Epithelial cell of proximal tubule (primary cell): ENCODE data around the gene FNBP1L. TPM values are rescaled to one million over a fixed set of nuclear protein-coding genes. Genes with fewer than 3 reads are reported as not detected.

Source experiments
- DNase-seq: peaks from one replicate; pipeline ENCODE4 v3.0.0-alpha.2; 2011; ENCODE audit warnings: low read depth
- H3K4me3 ChIP-seq: 2 replicates; pipeline ENCODE4 v1.5.1; 2011; ENCODE audit warnings: low read depth, mild to moderate bottlenecking, low read length
- total RNA-seq: library from RNA; depleted of rRNA; stranded (reverse); fragments of >200 nt; gene quantifications from 2 replicates; pipeline ENCODE4 v1.2.3, GENCODE V29; 2015
- TF ChIP-seq, protein P1 (sequence below): conservative IDR thresholded peaks from 2 replicates; pipeline ENCODE4 v1.5.1; 2012; ENCODE audit warnings: low read depth, mild to moderate bottlenecking, low read length

FNBP1L gene
- total RNA-seq, 1 donor from 2014 or later = 37.6 TPM

DNA sequence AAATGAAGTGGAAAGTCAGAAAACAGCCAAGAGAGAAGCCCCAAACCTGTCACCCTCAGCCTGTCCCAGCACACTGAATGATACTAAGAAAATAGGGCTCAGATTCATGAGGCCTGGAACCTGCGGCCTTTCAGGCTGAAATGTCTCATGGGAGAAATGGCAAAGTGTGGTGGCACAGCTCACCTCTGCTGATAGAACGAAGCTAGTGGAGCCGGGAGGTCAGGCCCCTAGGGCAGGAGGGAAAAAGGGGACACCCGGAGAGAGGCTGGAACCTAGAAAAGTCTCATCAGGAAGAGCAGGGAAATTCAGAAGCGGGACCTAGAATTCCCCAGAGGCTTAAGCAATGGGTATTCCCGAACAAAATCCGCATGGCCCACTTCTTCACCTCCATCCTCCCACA, 126.6 kb downstream of the FNBP1L start:
- H3K4me3 ChIP-seq = no peak overlapping the region
- DNase-seq = no peak

DNA sequence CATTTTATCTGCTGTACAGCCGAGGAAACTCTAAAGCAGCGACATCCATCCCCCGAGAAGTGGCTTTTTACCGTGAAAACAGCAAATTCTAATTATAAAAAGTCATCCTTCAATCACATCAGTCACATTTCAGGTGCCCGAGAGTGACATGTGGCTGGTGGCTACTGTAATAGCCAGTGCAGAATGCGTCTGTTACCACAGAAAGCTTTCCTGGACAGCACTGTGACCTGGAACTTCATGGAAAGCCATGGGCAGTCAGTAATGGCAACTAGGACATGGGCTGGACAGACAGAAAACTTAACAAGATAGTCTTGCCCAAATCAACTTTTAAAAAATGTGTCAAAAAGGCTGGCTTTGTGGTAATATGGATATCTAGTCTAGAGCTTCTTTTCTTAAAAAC, 127.1 kb downstream of the FNBP1L start:
- no peak overlapping the region for H3K4me3 ChIP-seq
- TF ChIP-seq, protein P1, sequence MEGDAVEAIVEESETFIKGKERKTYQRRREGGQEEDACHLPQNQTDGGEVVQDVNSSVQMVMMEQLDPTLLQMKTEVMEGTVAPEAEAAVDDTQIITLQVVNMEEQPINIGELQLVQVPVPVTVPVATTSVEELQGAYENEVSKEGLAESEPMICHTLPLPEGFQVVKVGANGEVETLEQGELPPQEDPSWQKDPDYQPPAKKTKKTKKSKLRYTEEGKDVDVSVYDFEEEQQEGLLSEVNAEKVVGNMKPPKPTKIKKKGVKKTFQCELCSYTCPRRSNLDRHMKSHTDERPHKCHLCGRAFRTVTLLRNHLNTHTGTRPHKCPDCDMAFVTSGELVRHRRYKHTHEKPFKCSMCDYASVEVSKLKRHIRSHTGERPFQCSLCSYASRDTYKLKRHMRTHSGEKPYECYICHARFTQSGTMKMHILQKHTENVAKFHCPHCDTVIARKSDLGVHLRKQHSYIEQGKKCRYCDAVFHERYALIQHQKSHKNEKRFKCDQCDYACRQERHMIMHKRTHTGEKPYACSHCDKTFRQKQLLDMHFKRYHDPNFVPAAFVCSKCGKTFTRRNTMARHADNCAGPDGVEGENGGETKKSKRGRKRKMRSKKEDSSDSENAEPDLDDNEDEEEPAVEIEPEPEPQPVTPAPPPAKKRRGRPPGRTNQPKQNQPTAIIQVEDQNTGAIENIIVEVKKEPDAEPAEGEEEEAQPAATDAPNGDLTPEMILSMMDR = no peak
- no peak for DNase-seq

More for the DNA sequence above, 126.6 kb downstream of the FNBP1L start:
- TF ChIP-seq, protein P1 = no peak

DNA sequence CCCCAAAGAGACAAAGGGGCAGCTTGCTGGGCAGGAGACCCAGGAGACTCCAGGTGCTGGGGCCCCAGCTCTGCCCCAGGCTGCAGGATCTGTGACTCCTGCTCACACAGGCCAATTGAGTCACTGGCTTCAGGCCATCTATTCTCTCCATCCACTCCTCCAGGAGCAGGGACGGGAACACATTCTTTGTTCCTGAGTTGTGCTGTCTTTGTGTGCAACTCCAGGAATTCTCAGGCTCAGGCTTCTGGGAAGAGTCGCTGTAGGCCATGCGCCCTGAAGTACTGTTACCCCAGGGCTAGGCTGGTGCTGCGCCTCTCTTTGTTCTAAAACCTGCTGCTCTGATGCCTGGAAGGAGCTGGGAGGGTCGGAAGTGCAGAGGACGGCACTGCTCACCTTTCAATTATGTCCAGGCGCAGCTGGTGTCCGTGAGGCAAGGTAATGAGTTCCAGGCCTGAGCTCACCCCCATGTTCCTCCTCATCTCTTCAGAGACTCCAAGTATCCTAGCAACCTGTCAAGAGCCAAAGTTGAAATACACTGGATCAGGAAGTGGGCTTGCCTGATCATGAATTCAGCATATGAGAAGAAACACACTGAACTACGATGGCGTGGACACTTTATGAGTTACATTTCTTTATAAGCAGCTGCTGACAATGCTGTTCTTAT, 127.8 kb downstream of the FNBP1L start:
- TF ChIP-seq, protein P1 = no peak
- no peak for DNase-seq
- H3K4me3 ChIP-seq = no peak overlapping the region

DNA sequence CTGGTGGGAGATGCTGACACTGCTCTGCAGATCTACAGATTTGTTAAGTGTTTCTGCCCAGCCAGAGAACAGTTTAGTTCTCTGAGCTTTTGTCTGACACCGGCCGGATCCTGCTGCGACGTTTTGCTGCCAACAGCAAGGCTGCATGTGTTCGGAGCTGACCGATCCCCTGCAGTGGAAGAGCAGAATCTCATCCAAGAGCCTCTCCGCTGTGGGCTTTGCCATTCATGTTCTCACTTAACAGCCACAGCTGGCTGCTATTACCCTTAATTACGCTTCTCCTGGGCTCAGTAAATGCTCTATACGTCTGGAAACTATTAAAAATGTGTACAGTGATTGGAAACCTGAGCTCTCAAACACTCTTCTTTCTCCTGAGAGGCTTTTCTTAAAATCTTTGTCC, 128.4 kb downstream of the FNBP1L start:
- DNase-seq = no peak
- H3K4me3 ChIP-seq = no peak overlapping the region
- TF ChIP-seq, protein P1 = no peak

DNA sequence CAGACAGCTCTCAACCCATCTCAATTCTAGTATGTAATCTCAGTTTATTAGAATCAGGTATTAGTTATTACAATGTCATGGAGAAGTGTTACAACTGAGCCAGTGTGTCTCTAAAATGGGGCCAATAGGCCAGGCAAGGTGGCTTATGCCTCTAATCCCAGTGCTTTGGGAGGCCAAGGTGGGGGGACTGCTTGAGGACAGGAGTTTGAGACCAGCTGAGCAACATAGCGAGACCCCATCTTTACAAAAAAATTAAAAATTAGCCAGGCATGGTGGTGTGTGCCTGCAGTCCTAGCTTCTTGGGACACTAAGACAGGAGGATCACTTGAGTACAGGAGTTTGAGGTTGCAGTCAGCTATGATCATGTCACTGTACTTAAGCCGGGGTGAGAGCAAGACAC, 128.8 kb downstream of the FNBP1L start:
- TF ChIP-seq, protein P1 = no peak
- H3K4me3 ChIP-seq = no peak overlapping the region
- DNase-seq = no peak

DNA sequence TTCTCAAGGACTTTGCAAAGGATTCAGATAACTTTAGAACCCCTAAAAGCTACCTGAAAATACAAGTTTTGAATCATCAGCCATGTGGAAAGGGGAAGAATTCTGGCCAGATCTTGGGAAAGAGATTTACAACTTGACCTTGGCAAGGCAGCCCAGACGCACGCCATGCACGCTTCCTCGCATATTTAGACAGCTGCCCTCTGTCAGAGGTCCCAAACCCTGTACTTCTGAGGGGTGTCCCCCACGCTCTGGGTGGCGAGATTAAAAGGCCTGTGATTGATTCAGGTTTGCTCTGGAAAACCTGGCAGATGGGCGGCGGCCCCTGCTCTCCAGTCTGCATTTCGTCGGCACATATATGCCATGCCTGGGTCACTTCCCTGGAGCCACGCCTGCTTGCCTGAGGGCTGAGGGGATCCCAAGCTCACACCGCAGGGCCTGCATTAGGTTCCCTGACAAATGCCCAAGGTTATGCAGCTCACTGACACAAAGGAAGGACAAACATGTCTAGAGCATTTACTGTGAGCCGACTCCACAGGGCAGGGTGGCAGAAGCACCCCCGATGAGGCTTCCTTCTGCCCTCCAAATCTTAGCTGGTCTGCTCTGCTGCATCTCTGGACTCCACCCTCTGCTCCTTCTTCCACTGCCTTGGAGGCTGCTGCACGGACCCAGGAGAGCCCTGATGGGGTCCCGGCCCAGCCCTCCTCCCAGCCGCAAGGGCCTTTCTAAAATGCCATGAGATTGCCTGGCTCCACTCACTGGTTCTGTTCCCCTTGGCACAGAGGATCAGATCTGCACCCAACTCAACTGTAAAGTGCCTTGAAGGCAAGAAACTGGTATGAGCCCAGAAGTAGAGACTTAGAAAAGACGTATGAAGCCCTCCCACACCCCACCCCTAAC, 129.9 kb downstream of the FNBP1L start:
- no peak overlapping the region for H3K4me3 ChIP-seq
- DNase-seq = no peak
- TF ChIP-seq, protein P1 = no peak
